ENCODE measurements around the gene ATF7IP2. TPM values are rescaled to one million over a fixed set of nuclear protein-coding genes. Genes with fewer than 3 reads are reported as not detected.

The ATF7IP2 gene
- total RNA-seq, 4 donors from 2014 or later = 2.4 to 4.8 (median 4.4) TPM

- Histone ChIP-seq H3K4me3 (no peak overlapping the region), H3K9me3 (peaks cover 0 to 7% (median 0%) of the 10 kb centered on the region in 4 donors), H3K27me3 (no peaks in the 10 kb centered on the region), H3K36me3 (peaks cover 0 to 20% (median 0%) of the 10 kb centered on the region in 3 donors), H3K4me1 (peaks cover 0 to 9% (median 4%) of the 10 kb centered on the region in 4 donors), H3K27ac (no peak overlapping the region)
- no peak for DNase-seq (ENCODE audit: low spot score in 2 of 2)
- TF ChIP-seq CTCF (IDR thresholded peaks at IDR 0.05) (no peak), POLR2A (IDR thresholded peaks at IDR 0.05) (no peak), EP300 (IDR thresholded peaks at IDR 0.05) (no peak)
- 15 to 18% methylated on average over 1 of the region's 1 CpG for WGBS, 2 donors
Observed at GRCh38 chr16:10490141-10490540, 104.3 kb downstream of the ATF7IP2 start.

- Histone ChIP-seq H3K36me3 (peaks cover 0 to 14% (median 0%) of the 10 kb centered on the region in 3 donors), H3K27ac (no peak overlapping the region), H3K4me3 (no peak overlapping the region), H3K27me3 (no peaks in the 10 kb centered on the region), H3K9me3 (peaks cover 0 to 8% (median 0%) of the 10 kb centered on the region in 4 donors), H3K4me1 (peaks cover 0 to 9% (median 4%) of the 10 kb centered on the region in 4 donors)
- no peak for DNase-seq (ENCODE audit: low spot score in 2 of 2)
- 87 to 93% methylated on average over 8 of the region's 8 CpGs for WGBS, 2 donors
- TF ChIP-seq POLR2A (IDR thresholded peaks at IDR 0.05) (no peak), EP300 (IDR thresholded peaks at IDR 0.05) (no peak), CTCF (IDR thresholded peaks at IDR 0.05) (no peak)
Observed at GRCh38 chr16:10493276-10493675, 107.4 kb downstream of the ATF7IP2 start.

- Histone ChIP-seq H3K4me1 (peaks cover 0 to 9% (median 4%) of the 10 kb centered on the region in 4 donors), H3K27me3 (no peaks in the 10 kb centered on the region), H3K27ac (no peak overlapping the region), H3K36me3 (peaks cover 0 to 14% (median 0%) of the 10 kb centered on the region in 3 donors), H3K9me3 (peaks cover 0 to 8% (median 0%) of the 10 kb centered on the region in 4 donors), H3K4me3 (no peak overlapping the region)
- 75 to 85% methylated on average over 5 of the region's 5 CpGs for WGBS, 2 donors
- no peak for DNase-seq (ENCODE audit: low spot score in 2 of 2)
- TF ChIP-seq EP300 (IDR thresholded peaks at IDR 0.05) (no peak), POLR2A (IDR thresholded peaks at IDR 0.05) (no peak), CTCF (IDR thresholded peaks at IDR 0.05) (no peak)
Observed at GRCh38 chr16:10494343-10495030, 108.6 kb downstream of the ATF7IP2 start.

- 94 to 95% methylated on average over 6 of the region's 6 CpGs for WGBS, 2 donors
Observed at GRCh38 chr16:10495031-10495345, 109.1 kb downstream of the ATF7IP2 start.

More at GRCh38 chr16:10495031-10495345, 109.1 kb downstream of the ATF7IP2 start:
- Histone ChIP-seq H3K4me3 (no peak overlapping the region), H3K27ac (no peak overlapping the region), H3K27me3 (no peaks in the 10 kb centered on the region), H3K36me3 (peaks cover 0 to 14% (median 0%) of the 10 kb centered on the region in 3 donors), H3K9me3 (peaks cover 0 to 8% (median 0%) of the 10 kb centered on the region in 4 donors), H3K4me1 (peaks cover 0 to 7% (median 2%) of the 10 kb centered on the region in 4 donors)
- DNase-seq (ENCODE audit: low spot score in 2 of 2) = no peak
- TF ChIP-seq POLR2A (IDR thresholded peaks at IDR 0.05) = no peak
- no peak for TF ChIP-seq EP300 (IDR thresholded peaks at IDR 0.05)
- no peak for TF ChIP-seq CTCF (IDR thresholded peaks at IDR 0.05)
